HepG2 (cell line): ENCODE data around the gene SNX22. TPM values are rescaled to one million over a fixed set of nuclear protein-coding genes. Genes with fewer than 3 reads are reported as not detected.

ENCODE experiments used
- ATAC-seq: fragments of 200-7000 bp; cut with Tn5 transposase; 3 replicates; pipeline ENCODE4 v1.9.1; 2020; ENCODE audit warnings: mild to moderate bottlenecking, moderate library complexity
- BruUV-seq: library from RNA; stranded (reverse); fragments of 400-500 nt; replicated peaks from 2 replicates; lab custom pipeline; 2021; lab: Mats Ljungman, UMichigan
- CTCF ChIA-PET: fragments of 300-600 bp; formaldehyde crosslinking; extraction: SDS; loops from one replicate; lab custom pipeline; 2021; ENCODE audit warnings: low total read pairs, inconsistent platforms, low intra/inter-chr PET ratio; lab: Yijun Ruan, JAX
- POLR2A ChIA-PET: fragments of 350-600 bp; sonication (Branson Sonifier 250); formaldehyde crosslinking; loops from one replicate; lab custom pipeline; 2020; ENCODE audit warnings: antibody characterized with exemption, inconsistent platforms; lab: Yijun Ruan, JAX
- DNase-seq: peaks from one replicate; pipeline ENCODE4 v3.0.0-alpha.2; 2015; ENCODE audit warnings: low spot score
- FAIRE-seq: peaks from 3 replicates; lab custom pipeline; 2011; peaks lifted over from hg19 to GRCh38; lab: Jason Lieb, UNC
- H2AFZ ChIP-seq: one replicate; pipeline ENCODE4 v1.6.1; 2011; ENCODE audit warnings: low read length, inconsistent platforms
- H3K27ac ChIP-seq: fragments of 300-600 bp; 3 replicates; pipeline ENCODE4 v1.8.0; 2011; ENCODE audit warnings: mixed run types, mild to moderate bottlenecking, mixed read lengths, low read length, inconsistent platforms; ENCODE audit not compliant: insufficient read depth; ENCODE audit errors: extremely low read length
- H3K27me3 ChIP-seq, 2 experiments: fragments of 200-600 bp in 1 of 2; 2 replicates in 1 of 2; 3 replicates in 1 of 2; pipeline versions ENCODE4 v1.6.0 to v1.8.0; 2011; ENCODE audit warnings: low read length in 2 of 2, mild to moderate bottlenecking in 2 of 2, moderate library complexity in 2 of 2, inconsistent platforms in 1 of 2; ENCODE audit not compliant: insufficient read depth in 2 of 2, control insufficient read depth in 1 of 2
- H3K36me3 ChIP-seq, 2 experiments: fragments of 200-600 bp in 1 of 2; replicated peaks in 1 of 2; 2 replicates in 1 of 2; 3 replicates in 1 of 2; pipeline versions ENCODE4 v1.5.1 to v1.8.0; 2011; ENCODE audit warnings: low read length in 2 of 2, inconsistent platforms in 1 of 2; ENCODE audit not compliant: insufficient read depth in 2 of 2, control insufficient read depth in 1 of 2
- H3K4me1 ChIP-seq: 2 replicates; pipeline ENCODE4 v1.5.1; 2012; ENCODE audit warnings: low read length, inconsistent platforms; ENCODE audit not compliant: insufficient read depth
- H3K4me2 ChIP-seq: 2 replicates; pipeline ENCODE4 v1.6.0; 2011; ENCODE audit warnings: low read depth, low read length, inconsistent platforms
- H3K4me3 ChIP-seq, 3 experiments: fragments of 200-600 bp in 1 of 3; sonication (generic), shearing (Covaris generic) in 1 of 3; replicated peaks in 1 of 3; 2 replicates each; pipeline ENCODE4 v1.5.1; 2011 to 2016; ENCODE audit warnings: low read length in 3 of 3, inconsistent platforms in 2 of 3, low read depth in 2 of 3, mild to moderate bottlenecking in 2 of 3, control low read depth in 1 of 3, mixed read lengths in 1 of 3; ENCODE audit not compliant: insufficient read depth in 1 of 3
- H3K79me2 ChIP-seq: one replicate; pipeline ENCODE4 v1.6.1; 2011; ENCODE audit warnings: low read length, inconsistent platforms; ENCODE audit not compliant: insufficient read depth
- H3K9ac ChIP-seq: 2 replicates; pipeline ENCODE4 v1.6.0; 2011; ENCODE audit warnings: mild to moderate bottlenecking, low read depth, low read length, inconsistent platforms; ENCODE audit not compliant: insufficient read depth
- H3K9me3 ChIP-seq: 2 replicates; pipeline ENCODE4 v1.5.1; 2012; ENCODE audit warnings: mild to moderate bottlenecking, low read length
- H4K20me1 ChIP-seq: 2 replicates; pipeline ENCODE4 v1.6.0; 2011; ENCODE audit warnings: inconsistent platforms, mild to moderate bottlenecking, low read length, moderate library complexity; ENCODE audit not compliant: insufficient read depth
- DMAP1 ChIP-seq: IDR thresholded peaks from 2 replicates; pipeline ENCODE4 v1.6.1; 2016
- ELK4 ChIP-seq: sonication (generic); formaldehyde crosslinking; IDR thresholded peaks from 2 replicates; pipeline ENCODE4 v1.9.0; 2021; ENCODE audit warnings: missing genetic modification reagents, borderline replicate concordance
- HNF4G ChIP-seq, 2 experiments: sonication (generic) in 1 of 2; formaldehyde crosslinking in 1 of 2; IDR thresholded peaks; 2 replicates each; pipeline versions ENCODE4 v1.4.0 to v1.6.1; 2011 to 2020; ENCODE audit warnings: borderline replicate concordance in 2 of 2, low read depth in 2 of 2, mild to moderate bottlenecking in 2 of 2, low read length in 1 of 2, missing genetic modification reagents in 1 of 2, moderate library complexity in 1 of 2
- PAWR ChIP-seq: sonication (generic); formaldehyde crosslinking; IDR thresholded peaks from 2 replicates; pipeline ENCODE4 v1.4.0; 2020; ENCODE audit warnings: missing genetic modification reagents, mild to moderate bottlenecking, borderline replicate concordance
- PCBP1 ChIP-seq: fragments of 200-400 bp; formaldehyde crosslinking; IDR thresholded peaks from 2 replicates; pipeline ENCODE4 v1.6.1; 2017; ENCODE audit warnings: mild to moderate bottlenecking, low read depth, low read length, borderline replicate concordance
- ZFP91 ChIP-seq: sonication (generic); formaldehyde crosslinking; IDR thresholded peaks from 2 replicates; pipeline ENCODE4 v1.9.0; 2022; ENCODE audit warnings: missing genetic modification reagents, mild to moderate bottlenecking, borderline replicate concordance
- ZIK1 ChIP-seq: sonication (generic); formaldehyde crosslinking; IDR thresholded peaks from 2 replicates; pipeline ENCODE4 v1.5.0; 2020; ENCODE audit warnings: mild to moderate bottlenecking, low read depth, missing genetic modification reagents, borderline replicate concordance
- ZNF431 ChIP-seq: sonication (generic); formaldehyde crosslinking; IDR thresholded peaks from 2 replicates; pipeline ENCODE4 v1.9.0; 2022; ENCODE audit warnings: missing genetic modification reagents, low read depth, mild to moderate bottlenecking, borderline replicate concordance
- ZNF558 ChIP-seq: sonication (generic); formaldehyde crosslinking; IDR thresholded peaks from 2 replicates; pipeline ENCODE4 v1.9.0; 2022; ENCODE audit warnings: mild to moderate bottlenecking, missing genetic modification reagents, borderline replicate concordance
- ZNF75D ChIP-seq: sonication (generic); formaldehyde crosslinking; IDR thresholded peaks from 2 replicates; pipeline ENCODE4 v1.8.1; 2023; ENCODE audit warnings: missing genetic modification reagents, mild to moderate bottlenecking, borderline replicate concordance
- WGBS: methylation state at CpG from one replicate; pipeline ENCODE4 v1.1.6; 2017; ENCODE audit warnings: low lambda C conversion rate; 5-methylcytosine and 5-hydroxymethylcytosine counted together
- in situ Hi-C: cut with HindIII; loops from 2 replicates; pipeline ENCODE4 v1.10.0; 2017; ENCODE audit warnings: low pct_unique_long_range_greater_than_20kb; ENCODE audit not compliant: extremely low pct_ligation_motif_present
- intact Hi-C: fragments of 100-400 bp; cut with micrococcal nuclease; formaldehyde crosslinking; loops from one replicate; pipeline ENCODE4 v1.10.0; 2022; ENCODE audit not compliant: unreplicated experiment
- polyA plus RNA-seq, 8 experiments: library from polyadenylated mRNA; depleted of rRNA in 3 of 8; stranded (reverse) in 7 of 8; unstranded in 1 of 8; fragments of >200 nt; fragmentation: Illumina TruSeq in 4 of 8; extraction: Trizol in 4 of 8; gene quantifications; 2 replicates each; pipeline versions ENCODE4 v1.2.1 to v1.2.3, GENCODE V29; 2011 to 2016; ENCODE audit warnings: low read depth in 4 of 8, missing spikeins in 1 of 8, mixed read lengths in 1 of 8; ENCODE audit not compliant: insufficient read depth in 1 of 8
- total RNA-seq, 5 experiments: library from RNA; depleted of rRNA; stranded (reverse); fragments of >200 nt; fragmentation: Illumina TruSeq; extraction: Trizol; gene quantifications; 2 replicates each; pipeline ENCODE4 v1.2.3, GENCODE V29; 2016; ENCODE audit warnings: low read depth in 1 of 5
- TF ChIP-seq, protein P1 (sequence below): sonication (generic); formaldehyde crosslinking; IDR thresholded peaks from 2 replicates; pipeline ENCODE4 v1.5.0; 2020; ENCODE audit warnings: mild to moderate bottlenecking, missing genetic modification reagents

SNX22 gene
- total and polyA plus RNA-seq, 2 of the 13 experiments (the other 11 are each of a cell fraction or from before 2014, with no cell fraction given) = 2.3 to 5.5 TPM

- Histone ChIP-seq H3K4me2 (no peak overlapping the region), H4K20me1 (no peaks in the 10 kb centered on the region), H3K4me1 (no peaks in the 10 kb centered on the region), H2AFZ (no peak overlapping the region), H3K9ac (no peak overlapping the region), H3K9me3 (no peaks in the 10 kb centered on the region), H3K36me3 (peaks cover 4 to 6% of the 10 kb centered on the region in 2 experiments; a peak in 3 of 5 replicates), H3K27me3 (no peaks in the 10 kb centered on the region), H3K4me3 (no peak overlapping the region), H3K79me2 (no peaks in the 10 kb centered on the region), H3K27ac (no peak overlapping the region)
- DNase-seq (no peak), ATAC-seq (no peak), FAIRE-seq (no peak)
- TF ChIP-seq, protein P1, sequence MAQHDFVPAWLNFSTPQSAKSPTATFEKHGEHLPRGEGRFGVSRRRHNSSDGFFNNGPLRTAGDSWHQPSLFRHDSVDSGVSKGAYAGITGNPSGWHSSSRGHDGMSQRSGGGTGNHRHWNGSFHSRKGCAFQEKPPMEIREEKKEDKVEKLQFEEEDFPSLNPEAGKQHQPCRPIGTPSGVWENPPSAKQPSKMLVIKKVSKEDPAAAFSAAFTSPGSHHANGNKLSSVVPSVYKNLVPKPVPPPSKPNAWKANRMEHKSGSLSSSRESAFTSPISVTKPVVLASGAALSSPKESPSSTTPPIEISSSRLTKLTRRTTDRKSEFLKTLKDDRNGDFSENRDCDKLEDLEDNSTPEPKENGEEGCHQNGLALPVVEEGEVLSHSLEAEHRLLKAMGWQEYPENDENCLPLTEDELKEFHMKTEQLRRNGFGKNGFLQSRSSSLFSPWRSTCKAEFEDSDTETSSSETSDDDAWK (CRISPR knock-in tag) = no peak
- TF ChIP-seq ZNF558 = no peak
- TF ChIP-seq PAWR (CRISPR knock-in tag) = no peak
- no peak for TF ChIP-seq DMAP1 (CRISPR knock-in tag)
- no peak for TF ChIP-seq ELK4 (CRISPR knock-in tag)
- TF ChIP-seq ZIK1 (CRISPR knock-in tag) = no peak
- no peak for TF ChIP-seq ZFP91
- no peak for TF ChIP-seq HNF4G (IDR thresholded peaks at IDR 0.05; ENCODE audit: borderline replicate concordance, low read depth, low read length)
- TF ChIP-seq HNF4G (CRISPR knock-in tag; IDR thresholded peaks at IDR 0.05; ENCODE audit: borderline replicate concordance, low read depth) = no peak
- no peak for TF ChIP-seq ZNF431 (CRISPR knock-in tag)
- TF ChIP-seq ZNF75D (CRISPR knock-in tag) = no peak
- TF ChIP-seq PCBP1 = no peak
- ChIA-PET CTCF (no interaction called here), POLR2A (no interaction called here)
- intact Hi-C loops = no loop called here
- 89% methylated on average over 4 of the region's 4 CpGs for WGBS
- BruUV-seq = no TSS peak
- in situ Hi-C loops = no loop called here
Measured at GRCh38 chr15:64182859-64183370, 31.4 kb downstream of the SNX22 start.
